Loucy (cell line): ENCODE data around the gene GOLT1B.

ENCODE experiments used
- H2AFZ ChIP-seq: fragments of 200-600 bp; sonication (generic); 2 replicates; pipeline ENCODE4 v1.6.0; 2016; ENCODE audit warnings: antibody characterized with exemption, mild to moderate bottlenecking, low read length, moderate library complexity
- H3F3A ChIP-seq: fragments of 200-600 bp; 2 replicates; pipeline ENCODE4 v1.6.0; 2016; ENCODE audit warnings: antibody characterized with exemption, low read depth, mild to moderate bottlenecking
- H3K27me3 ChIP-seq: fragments of 200-600 bp; sonication (generic); 2 replicates; pipeline ENCODE4 v1.6.1; 2014; ENCODE audit warnings: low read length, mild to moderate bottlenecking; ENCODE audit not compliant: insufficient read depth, poor library complexity, severe bottlenecking
- H3K36me3 ChIP-seq: fragments of 200-600 bp; sonication (generic); 2 replicates; pipeline ENCODE4 v1.6.1; 2016; ENCODE audit warnings: low read length; ENCODE audit not compliant: insufficient read depth
- H3K4me1 ChIP-seq: fragments of 200-600 bp; sonication (generic); 2 replicates; pipeline ENCODE4 v1.5.1; 2014; ENCODE audit warnings: low read length, mild to moderate bottlenecking; ENCODE audit not compliant: insufficient read depth, poor library complexity, severe bottlenecking
- H3K4me2 ChIP-seq: fragments of 200-600 bp; sonication (generic); 2 replicates; pipeline ENCODE4 v1.6.0; 2014; ENCODE audit warnings: antibody characterized with exemption, low read length, low read depth, mild to moderate bottlenecking; ENCODE audit not compliant: poor library complexity, severe bottlenecking
- H3K4me3 ChIP-seq: fragments of 200-600 bp; sonication (generic); 2 replicates; pipeline ENCODE4 v1.5.1; 2014; ENCODE audit warnings: low read length, mild to moderate bottlenecking, mixed read lengths; ENCODE audit not compliant: poor library complexity, severe bottlenecking
- H3K79me2 ChIP-seq: fragments of 200-600 bp; sonication (generic); 2 replicates; pipeline ENCODE4 v1.6.1; 2014; ENCODE audit warnings: low read length; ENCODE audit not compliant: insufficient read depth
- H3K9ac ChIP-seq: fragments of 200-600 bp; sonication (generic); 2 replicates; pipeline ENCODE4 v1.6.0; 2014; ENCODE audit warnings: mild to moderate bottlenecking, low read depth, low read length, moderate library complexity; ENCODE audit not compliant: poor library complexity, severe bottlenecking
- H3K9me2 ChIP-seq: fragments of 200-600 bp; sonication (generic); replicated peaks from 2 replicates; pipeline ENCODE4 v1.6.1; 2016; ENCODE audit warnings: low read depth, low read length, mixed read lengths
- H3K9me3 ChIP-seq: fragments of 200-600 bp; sonication (generic); 2 replicates; pipeline ENCODE4 v1.6.1; 2014; ENCODE audit warnings: mild to moderate bottlenecking, antibody characterized with exemption, low read length, low read depth; ENCODE audit not compliant: insufficient read depth
- H4K20me1 ChIP-seq: fragments of 200-600 bp; sonication (generic); 2 replicates; pipeline ENCODE4 v1.6.0; 2014; ENCODE audit warnings: antibody characterized with exemption, low read length, mild to moderate bottlenecking; ENCODE audit not compliant: insufficient read depth, poor library complexity, severe bottlenecking
- CTCF ChIP-seq: fragments of 200-600 bp; sonication (generic); conservative IDR thresholded peaks from 2 replicates; pipeline ENCODE4 v1.5.1; 2014; ENCODE audit warnings: mild to moderate bottlenecking, antibody characterized with exemption, low read length
- EZH2phosphoT487 ChIP-seq: fragments of 200-600 bp; IDR thresholded peaks from 2 replicates; pipeline ENCODE4 v1.6.1; 2018; ENCODE audit warnings: antibody characterized with exemption, mild to moderate bottlenecking, moderate library complexity, borderline replicate concordance

Gene GOLT1B

GRCh38 chr12:21500786-21501257 lies 767 bp upstream of the GOLT1B start:
- H3K4me3 ChIP-seq, result peak overlapping the region; percentile 91
- H3K36me3 ChIP-seq, result peaks cover 5% of the 10 kb centered on the region; the same call in 1 of the 2 replicates
- peak overlapping the region; percentile 68 for H3K9ac ChIP-seq
- no peaks in the 10 kb centered on the region for H3K9me3 ChIP-seq
- peak overlapping the region; percentile 91 for H2AFZ ChIP-seq
- no peaks in the 10 kb centered on the region for H3K27me3 ChIP-seq
- H4K20me1 ChIP-seq, result peaks cover 46% of the 10 kb centered on the region
- peak overlapping the region; percentile 77 for H3K4me2 ChIP-seq
- TF ChIP-seq EZH2phosphoT487 (no peak), CTCF (no peak)
- no peaks in the 10 kb centered on the region for H3K9me2 ChIP-seq
- no peaks in the 10 kb centered on the region for H3F3A ChIP-seq
- H3K79me2 ChIP-seq, result peaks cover 72% of the 10 kb centered on the region
- peaks cover 56% of the 10 kb centered on the region for H3K4me1 ChIP-seq

DNA sequence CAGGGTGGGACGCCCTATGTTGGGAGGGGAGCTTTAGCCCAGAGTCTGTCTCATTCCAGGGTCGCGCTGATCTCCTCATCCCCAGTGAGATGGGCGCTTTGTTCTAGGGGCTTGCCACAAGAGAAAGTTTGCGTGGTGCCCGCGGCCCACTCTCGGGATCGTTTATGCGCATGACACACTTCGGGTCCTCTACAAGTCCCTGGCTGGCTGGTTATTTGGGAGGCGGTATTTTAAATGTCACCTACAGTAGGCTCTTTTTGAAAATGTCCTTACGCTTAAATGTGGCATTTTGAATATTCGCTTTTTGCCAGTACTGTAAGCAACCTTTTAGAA lies 541 bp downstream of the GOLT1B start:
- Histone ChIP-seq H3K4me2 (peak overlapping the region; percentile 86), H3K36me3 (peaks cover 2% of the 10 kb centered on the region; the same call in 1 of the 2 replicates), H3K27me3 (no peaks in the 10 kb centered on the region), H3K9me3 (no peaks in the 10 kb centered on the region), H3K79me2 (peaks cover 85% of the 10 kb centered on the region), H3K4me1 (peaks cover 61% of the 10 kb centered on the region), H3F3A (no peaks in the 10 kb centered on the region), H3K4me3 (peak overlapping the region; percentile 91), H4K20me1 (peaks cover 55% of the 10 kb centered on the region), H2AFZ (peak overlapping the region; percentile 98), H3K9ac (peak overlapping the region; percentile 84), H3K9me2 (no peaks in the 10 kb centered on the region)
- TF ChIP-seq CTCF (no peak), EZH2phosphoT487 (no peak)

GRCh38 chr12:21502872-21503271 lies 1.3 kb downstream of the GOLT1B start:
- Histone ChIP-seq H3K27me3 (no peaks in the 10 kb centered on the region), H3F3A (no peaks in the 10 kb centered on the region), H3K9me3 (no peaks in the 10 kb centered on the region), H3K79me2 (peaks cover 91% of the 10 kb centered on the region), H3K36me3 (peaks cover 6% of the 10 kb centered on the region; the same call in 1 of the 2 replicates), H3K4me1 (peaks cover 63% of the 10 kb centered on the region), H3K4me2 (peak overlapping the region; percentile 86), H2AFZ (no peak overlapping the region), H3K9ac (peak overlapping the region; percentile 84), H3K9me2 (no peaks in the 10 kb centered on the region), H4K20me1 (peaks cover 62% of the 10 kb centered on the region), H3K4me3 (peak overlapping the region; percentile 91)
- TF ChIP-seq CTCF (no peak), EZH2phosphoT487 (no peak)
